GM10248 (cell line): ENCODE data around the gene PHOSPHO1.

ENCODE experiments used
- CTCF ChIA-PET: fragments of 300-600 bp; sonication (Branson Sonifier 250); formaldehyde crosslinking; extraction: SDS; loops from one replicate; lab custom pipeline; 2021; ENCODE audit warnings: antibody characterized with exemption; lab: Yijun Ruan, JAX
- POLR2A ChIA-PET: fragments of 350-650 bp; sonication (Branson Sonifier 250); formaldehyde crosslinking; extraction: SDS; loops from one replicate; lab custom pipeline; 2020; ENCODE audit warnings: antibody characterized with exemption; lab: Yijun Ruan, JAX
- DNase-seq: peaks from one replicate; pipeline ENCODE4 v3.0.0; 2012; ENCODE audit errors: extremely low spot score
- CTCF ChIP-seq: IDR thresholded peaks from 2 replicates; pipeline ENCODE4 v1.5.1; 2012; ENCODE audit warnings: mild to moderate bottlenecking, low read depth; ENCODE audit errors: extremely low read depth, missing control alignments, control extremely low read depth

Gene PHOSPHO1

DNA sequence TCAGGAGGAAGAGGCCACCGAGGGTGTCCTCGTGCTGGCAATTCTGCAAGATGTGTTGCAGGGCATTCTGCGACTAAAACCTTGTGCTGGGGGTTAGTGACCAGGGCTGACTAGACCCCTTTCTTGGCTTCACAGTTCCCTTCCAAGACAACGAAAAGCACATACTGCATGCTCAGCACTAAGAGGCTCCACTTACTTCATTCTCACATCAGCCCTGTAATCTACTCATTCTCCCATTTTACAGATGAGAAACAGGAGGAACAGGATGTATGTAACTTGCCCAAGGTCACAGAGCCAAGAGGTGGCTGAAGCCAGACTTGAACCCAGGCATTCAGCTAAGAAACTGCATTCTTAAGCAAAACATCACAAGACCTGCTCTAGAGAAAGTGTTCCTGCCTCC lies 5.3 kb upstream of the PHOSPHO1 start:
- ChIA-PET CTCF (interaction anchor here (0.8 kb wide), 1 partner anchor 9 kb away, joined by 4 read pairs; no protein-coding TSS in a partner anchor), POLR2A (no interaction called here)
- no peak for TF ChIP-seq CTCF
- no peak for DNase-seq

- DNase-seq, result no peak
- TF ChIP-seq CTCF, result no peak
- POLR2A ChIA-PET, result no interaction called here
- CTCF ChIA-PET, result interaction anchor here (2.1 kb wide), 1 partner anchor 12 kb away, joined by 5 read pairs; no protein-coding TSS in a partner anchor
These were observed 4.0 kb upstream of the PHOSPHO1 start for GRCh38 chr17:49234509-49235080.

DNA sequence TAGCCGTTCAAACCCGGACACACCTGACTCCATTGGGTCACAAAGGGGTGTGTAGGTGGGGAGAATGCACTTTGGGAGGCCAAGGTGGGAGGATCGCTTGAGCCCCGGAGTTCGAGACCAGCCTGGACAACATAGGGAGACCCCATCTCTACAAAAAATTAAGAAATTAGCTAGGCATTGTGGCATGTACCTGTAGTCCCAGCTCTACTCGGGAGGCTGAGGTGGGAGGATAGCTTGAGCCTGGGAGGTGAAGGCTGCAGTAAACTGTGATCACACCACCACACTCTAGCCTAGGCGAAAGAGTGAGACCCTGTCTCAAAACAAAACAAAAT lies 942 bp upstream of the PHOSPHO1 start:
- DNase-seq, result no peak
- no peak for TF ChIP-seq CTCF
- ChIA-PET POLR2A (interaction anchor here (0.7 kb wide), 1 partner anchor 866 kb away, joined by 7 read pairs; no protein-coding TSS in a partner anchor), CTCF (interaction anchor here (1.0 to 8.7 kb wide), 3 partner anchors 7 to 51 kb away, joined by 3 to 124 read pairs (median 5); no protein-coding TSS in a partner anchor)

DNA sequence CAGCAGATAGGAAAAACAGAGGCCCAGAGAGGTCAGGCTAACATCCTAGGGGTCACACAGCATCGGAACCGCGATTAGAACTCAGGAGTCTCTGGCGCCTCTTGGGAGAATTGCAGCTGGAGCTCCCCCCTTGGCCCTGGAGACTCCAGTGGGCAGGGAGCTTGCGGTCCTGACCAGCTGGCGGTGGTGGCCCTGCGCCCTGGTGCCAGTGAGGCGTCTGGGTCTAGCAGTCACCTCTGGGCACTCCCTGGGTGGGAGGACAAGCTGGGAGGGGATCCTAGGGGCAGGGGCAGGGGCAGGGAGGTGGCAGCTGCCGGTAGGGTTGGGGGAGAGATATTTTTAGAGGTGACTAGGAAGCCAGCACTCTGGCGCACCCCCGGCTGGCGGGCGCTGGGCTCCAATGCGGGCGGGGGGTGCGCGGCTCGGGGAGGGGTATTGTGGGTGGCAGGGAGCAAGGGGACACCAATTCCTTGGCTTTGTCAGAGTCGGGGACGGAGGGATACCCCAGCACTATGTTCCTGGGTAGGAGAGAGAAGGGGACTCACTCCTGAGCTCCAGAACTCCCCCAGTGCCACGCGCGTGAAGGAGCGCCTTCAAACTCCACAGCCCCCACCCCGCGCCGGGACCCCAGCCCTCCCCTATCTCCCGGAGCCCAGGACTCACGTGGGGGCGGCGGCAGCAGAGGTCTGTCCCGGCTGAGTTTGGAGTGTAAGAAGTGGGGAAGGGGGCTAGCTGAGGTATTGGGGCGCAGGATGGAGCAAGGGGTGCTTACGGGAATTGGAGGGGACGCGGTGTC lies 584 bp downstream of the PHOSPHO1 start:
- TF ChIP-seq CTCF, result no peak
- ChIA-PET POLR2A (interaction anchor here (0.6 kb wide), 1 partner anchor 156 kb away, joined by 4 read pairs; no protein-coding TSS in a partner anchor), CTCF (interaction anchor here (1.0 to 8.7 kb wide), 4 partner anchors 17 to 327 kb away, joined by 3 to 143 read pairs (median 64); partner anchors contain the start of genes ABI3 and GNGT2)
- DNase-seq, result no peak

DNA sequence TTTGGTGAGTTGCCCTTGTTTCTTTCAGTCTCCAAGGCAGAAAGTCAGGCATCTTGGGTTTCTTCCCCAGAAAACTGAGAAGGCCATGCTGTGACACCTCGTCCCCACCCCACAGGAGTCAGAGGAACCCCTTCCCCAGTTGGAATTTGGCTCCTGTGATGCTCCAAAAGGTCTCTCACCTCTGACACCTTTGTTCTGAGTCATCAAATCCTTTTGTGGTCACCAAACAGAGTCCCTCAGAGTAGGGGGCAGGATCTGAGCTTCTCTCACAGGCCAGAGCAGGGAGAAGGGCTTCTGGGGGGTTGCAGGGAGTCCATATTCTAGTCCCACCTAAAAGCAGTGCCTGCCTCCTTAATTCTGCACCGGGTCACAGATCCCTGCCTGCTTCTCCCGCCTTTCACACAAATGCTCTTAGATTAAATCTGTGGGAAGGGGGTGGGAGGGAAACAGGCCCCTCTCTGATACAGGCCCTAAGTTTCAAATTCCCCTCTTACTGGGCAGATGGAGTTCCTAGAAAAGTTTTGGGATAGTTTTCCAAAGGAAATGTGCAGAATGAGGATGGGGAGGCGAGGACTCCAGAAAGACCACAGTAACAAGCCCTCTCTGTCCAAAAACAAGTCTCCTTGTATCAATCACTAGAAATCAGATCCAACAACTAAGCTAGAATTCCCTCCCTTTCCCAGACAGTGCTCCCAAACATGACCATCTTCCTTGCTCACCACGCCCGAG lies 1.3 kb downstream of the PHOSPHO1 start:
- POLR2A ChIA-PET, result interaction anchor here (0.6 to 1.0 kb wide), 3 partner anchors 14 to 157 kb away, joined by 3 to 5 read pairs (median 4); no protein-coding TSS in a partner anchor
- TF ChIP-seq CTCF, result no peak
- no peak for DNase-seq
- CTCF ChIA-PET, result interaction anchor here (1.5 to 8.7 kb wide), 7 partner anchors 16 to 139 kb away, joined by 3 to 143 read pairs (median 9); partner anchors contain the start of genes ABI3 and GNGT2
